Fibroblast of lung (primary cell): ENCODE measurements around the gene CERS1. TPM values are rescaled to one million over a fixed set of nuclear protein-coding genes. Genes with fewer than 3 reads are reported as not detected.

ENCODE experiments used
- DNase-seq, 2 donors: peaks; one replicate each; pipeline versions ENCODE4 v3.0.0 to v3.0.0-alpha.2; 2010; ENCODE audit warnings: low read depth in 2 of 2
- H2AFZ ChIP-seq: 2 replicates; pipeline ENCODE4 v1.5.1; 2012; ENCODE audit warnings: low read length, control low read depth, inconsistent platforms
- H3K27ac ChIP-seq: 2 replicates; pipeline ENCODE4 v1.5.1; 2011; ENCODE audit warnings: low read length, control low read depth; ENCODE audit not compliant: insufficient read depth
- H3K27me3 ChIP-seq: 2 replicates; pipeline ENCODE4 v1.5.1; 2011; ENCODE audit warnings: mild to moderate bottlenecking, low read length; ENCODE audit not compliant: control insufficient read depth, insufficient read depth
- H3K36me3 ChIP-seq: 2 replicates; pipeline ENCODE4 v1.5.1; 2011; ENCODE audit warnings: low read length; ENCODE audit not compliant: control insufficient read depth, insufficient read depth
- H3K4me1 ChIP-seq: 2 replicates; pipeline ENCODE4 v1.5.1; 2011; ENCODE audit warnings: low read length; ENCODE audit not compliant: control insufficient read depth, insufficient read depth; ENCODE audit errors: extremely low read depth
- H3K4me2 ChIP-seq: 2 replicates; pipeline ENCODE4 v1.5.1; 2011; ENCODE audit warnings: low read length, control low read depth; ENCODE audit not compliant: insufficient read depth; ENCODE audit errors: extremely low read depth
- H3K4me3 ChIP-seq, 4 experiments: fragments of 200-600 bp in 1 of 4; sonication (generic) in 1 of 4; replicated peaks in 1 of 4; 2 replicates each; pipeline ENCODE4 v1.5.1; 2011 to 2016; ENCODE audit warnings: low read length in 4 of 4, low read depth in 3 of 4, mild to moderate bottlenecking in 3 of 4, control low read depth in 2 of 4, inconsistent platforms in 1 of 4, mixed read lengths in 1 of 4; ENCODE audit not compliant: insufficient read depth in 1 of 4; ENCODE audit errors: control extremely low read depth in 1 of 4
- H3K79me2 ChIP-seq: 2 replicates; pipeline ENCODE4 v1.5.1; 2012; ENCODE audit warnings: mild to moderate bottlenecking, low read length, inconsistent platforms; ENCODE audit not compliant: control insufficient read depth, insufficient read depth
- H3K9ac ChIP-seq: 2 replicates; pipeline ENCODE4 v1.5.1; 2011; ENCODE audit warnings: mild to moderate bottlenecking, low read length, control low read depth; ENCODE audit not compliant: insufficient read depth
- H3K9me3 ChIP-seq: 2 replicates; pipeline ENCODE4 v1.5.1; 2012; ENCODE audit warnings: low read depth, low read length; ENCODE audit not compliant: control insufficient read depth, insufficient read depth
- H4K20me1 ChIP-seq: 2 replicates; pipeline ENCODE4 v1.5.1; 2011; ENCODE audit warnings: low read length; ENCODE audit not compliant: control insufficient read depth, insufficient read depth; ENCODE audit errors: extremely low read depth
- EZH2 ChIP-seq: IDR thresholded peaks from 2 replicates; pipeline ENCODE4 v1.5.1; 2012; ENCODE audit warnings: low read length, control low read depth, mild to moderate bottlenecking; ENCODE audit errors: missing control alignments
- polyA plus RNA-seq, 2 donors: library from polyadenylated mRNA; depleted of rRNA in 1 of 2; stranded (reverse) in 1 of 2; unstranded in 1 of 2; fragments of >200 nt; gene quantifications; 2 replicates each; pipeline ENCODE4 v1.2.1, GENCODE V29; 2011 to 2012; ENCODE audit warnings: missing spikeins in 1 of 2
- total RNA-seq: library from RNA; depleted of rRNA; stranded (reverse); fragments of >200 nt; gene quantifications from 2 replicates; pipeline ENCODE4 v1.2.1, GENCODE V29; 2014
- TF ChIP-seq, protein P1 (sequence below), 2 donors: IDR thresholded peaks in 1 of 2; conservative IDR thresholded peaks in 1 of 2; 1 replicate in 1 of 2; 2 replicates in 1 of 2; pipeline ENCODE4 v1.5.1; 2011 to 2012; ENCODE audit warnings: low read length in 2 of 2, control low read depth in 1 of 2, inconsistent platforms in 1 of 2, low read depth in 1 of 2, mild to moderate bottlenecking in 1 of 2

Gene CERS1
- total and polyA plus RNA-seq, 2 donors (not counting 1 experiment from before 2014, with no cell fraction given), result 0.23 to 1.7 TPM

DNA sequence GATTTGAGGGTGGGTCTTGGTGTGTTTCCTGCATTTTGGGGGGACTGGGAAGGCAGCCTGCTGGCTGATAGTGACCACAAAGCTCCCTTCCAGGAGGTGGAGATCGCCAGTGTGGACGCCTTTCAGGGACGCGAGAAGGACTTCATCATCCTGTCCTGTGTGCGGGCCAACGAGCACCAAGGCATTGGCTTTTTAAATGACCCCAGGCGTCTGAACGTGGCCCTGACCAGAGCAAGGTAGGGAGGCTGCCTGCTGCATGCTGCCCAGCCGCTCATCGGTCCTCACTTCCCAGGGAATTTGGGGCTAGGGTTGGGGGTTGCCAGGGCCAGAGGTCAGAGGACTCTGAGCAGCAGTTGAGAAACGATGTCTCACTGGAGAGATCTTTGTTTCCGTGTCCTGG, 34.0 kb downstream of the CERS1 start:
- Histone ChIP-seq H3K36me3 (peaks cover 55% of the 10 kb centered on the region), H3K79me2 (no peaks in the 10 kb centered on the region), H3K9ac (no peak overlapping the region), H3K4me2 (no peak overlapping the region), H3K27me3 (no peaks in the 10 kb centered on the region), H2AFZ (no peak overlapping the region), H4K20me1 (no peaks in the 10 kb centered on the region), H3K4me1 (no peaks in the 10 kb centered on the region), H3K4me3 (no peak overlapping the region), H3K27ac (no peak overlapping the region), H3K9me3 (no peaks in the 10 kb centered on the region)
- no peak for TF ChIP-seq EZH2
- TF ChIP-seq, protein P1, sequence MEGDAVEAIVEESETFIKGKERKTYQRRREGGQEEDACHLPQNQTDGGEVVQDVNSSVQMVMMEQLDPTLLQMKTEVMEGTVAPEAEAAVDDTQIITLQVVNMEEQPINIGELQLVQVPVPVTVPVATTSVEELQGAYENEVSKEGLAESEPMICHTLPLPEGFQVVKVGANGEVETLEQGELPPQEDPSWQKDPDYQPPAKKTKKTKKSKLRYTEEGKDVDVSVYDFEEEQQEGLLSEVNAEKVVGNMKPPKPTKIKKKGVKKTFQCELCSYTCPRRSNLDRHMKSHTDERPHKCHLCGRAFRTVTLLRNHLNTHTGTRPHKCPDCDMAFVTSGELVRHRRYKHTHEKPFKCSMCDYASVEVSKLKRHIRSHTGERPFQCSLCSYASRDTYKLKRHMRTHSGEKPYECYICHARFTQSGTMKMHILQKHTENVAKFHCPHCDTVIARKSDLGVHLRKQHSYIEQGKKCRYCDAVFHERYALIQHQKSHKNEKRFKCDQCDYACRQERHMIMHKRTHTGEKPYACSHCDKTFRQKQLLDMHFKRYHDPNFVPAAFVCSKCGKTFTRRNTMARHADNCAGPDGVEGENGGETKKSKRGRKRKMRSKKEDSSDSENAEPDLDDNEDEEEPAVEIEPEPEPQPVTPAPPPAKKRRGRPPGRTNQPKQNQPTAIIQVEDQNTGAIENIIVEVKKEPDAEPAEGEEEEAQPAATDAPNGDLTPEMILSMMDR (conservative IDR thresholded peaks at IDR 0.05 in 1 of 2, IDR thresholded peaks at IDR 0.05 in 1 of 2; ENCODE audit: low read depth in 1 of 2, low read length in 2 of 2), result no peak
- DNase-seq, result no peak

DNA sequence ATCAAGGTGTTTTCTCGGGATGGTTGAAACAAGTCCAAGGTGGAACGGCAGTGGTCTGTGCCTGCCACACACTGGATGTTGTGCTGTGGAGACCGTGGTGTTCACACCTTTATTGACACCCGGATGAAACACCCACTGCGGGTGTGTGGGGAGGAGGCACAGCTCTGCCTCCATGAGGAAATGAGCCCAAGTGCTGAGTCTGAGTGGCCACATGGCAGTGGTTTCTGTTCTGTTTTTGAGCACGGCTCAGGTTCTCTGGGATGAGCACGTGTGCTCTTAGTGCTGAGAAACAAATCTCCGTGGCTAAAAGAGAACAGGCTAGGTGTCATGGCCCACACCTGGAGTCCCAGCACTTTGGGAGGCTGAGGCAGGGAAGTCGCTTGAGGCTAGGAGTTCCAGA, 34.7 kb downstream of the CERS1 start:
- no peaks in the 10 kb centered on the region for H3K27me3 ChIP-seq
- H3K79me2 ChIP-seq, result no peaks in the 10 kb centered on the region
- H3K9ac ChIP-seq, result no peak overlapping the region
- TF ChIP-seq, protein P1 (conservative IDR thresholded peaks at IDR 0.05 in 1 of 2, IDR thresholded peaks at IDR 0.05 in 1 of 2; ENCODE audit: low read depth in 1 of 2, low read length in 2 of 2), result no peak
- TF ChIP-seq EZH2, result no peak
- H3K27ac ChIP-seq, result no peak overlapping the region
- H3K4me3 ChIP-seq, result no peak overlapping the region
- DNase-seq, result no peak
- no peaks in the 10 kb centered on the region for H3K9me3 ChIP-seq
- no peak overlapping the region for H2AFZ ChIP-seq
- no peaks in the 10 kb centered on the region for H4K20me1 ChIP-seq
- H3K4me2 ChIP-seq, result no peak overlapping the region
- peaks cover 59% of the 10 kb centered on the region for H3K36me3 ChIP-seq
- H3K4me1 ChIP-seq, result no peaks in the 10 kb centered on the region

DNA sequence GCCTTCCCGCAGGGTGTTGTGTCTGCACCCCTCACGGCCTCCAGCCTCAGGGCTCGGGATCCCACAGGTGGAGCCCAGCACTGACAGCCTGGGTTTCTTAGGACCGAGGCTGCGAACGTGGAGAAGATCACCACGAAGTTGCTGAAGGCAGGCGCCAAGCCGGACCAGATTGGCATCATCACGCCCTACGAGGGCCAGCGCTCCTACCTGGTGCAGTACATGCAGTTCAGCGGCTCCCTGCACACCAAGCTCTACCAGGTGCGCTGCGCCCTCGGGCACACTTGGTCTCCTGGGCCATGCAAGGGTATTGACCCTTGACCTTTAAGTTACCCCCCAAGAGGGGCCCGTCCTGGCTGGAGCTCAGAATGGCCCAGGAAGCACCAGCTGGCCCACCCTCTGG, 35.2 kb downstream of the CERS1 start:
- H3K36me3 ChIP-seq, result peaks cover 60% of the 10 kb centered on the region
- TF ChIP-seq EZH2, result no peak
- TF ChIP-seq, protein P1 (conservative IDR thresholded peaks at IDR 0.05 in 1 of 2, IDR thresholded peaks at IDR 0.05 in 1 of 2; ENCODE audit: low read depth in 1 of 2, low read length in 2 of 2), result no peak

More for the DNA sequence above, 35.2 kb downstream of the CERS1 start:
- Histone ChIP-seq H3K79me2 (no peaks in the 10 kb centered on the region), H3K4me3 (no peak overlapping the region), H3K4me2 (no peak overlapping the region), H3K27me3 (no peaks in the 10 kb centered on the region), H3K9ac (no peak overlapping the region), H2AFZ (no peak overlapping the region), H3K27ac (no peak overlapping the region), H3K4me1 (no peaks in the 10 kb centered on the region), H3K9me3 (no peaks in the 10 kb centered on the region), H4K20me1 (no peaks in the 10 kb centered on the region)
- DNase-seq, result no peak
